Large intestine (tissue), 3 donors: ENCODE data around the gene SLC22A16. TPM values are rescaled to one million over a fixed set of nuclear protein-coding genes. Genes with fewer than 3 reads are reported as not detected.

Source experiments
- DNase-seq, 2 donors: peaks; one replicate each; pipeline versions ENCODE4 v3.0.0 to v3.0.0-alpha.2; 2013
- H3K27ac ChIP-seq: one replicate; pipeline ENCODE4 v1.5.1; 2013; ENCODE audit warnings: low read length
- H3K27me3 ChIP-seq: 2 replicates; pipeline ENCODE4 v1.6.1; 2013; ENCODE audit warnings: low read length; ENCODE audit not compliant: control insufficient read depth, insufficient read depth
- H3K36me3 ChIP-seq: 2 replicates; pipeline ENCODE4 v1.6.1; 2013; ENCODE audit warnings: low read length; ENCODE audit not compliant: control insufficient read depth, insufficient read depth
- H3K4me1 ChIP-seq: one replicate; pipeline ENCODE4 v1.6.1; 2013; ENCODE audit warnings: low read length; ENCODE audit not compliant: control insufficient read depth, insufficient read depth
- H3K4me3 ChIP-seq: one replicate; pipeline ENCODE4 v1.5.1; 2013; ENCODE audit warnings: low read length
- H3K9me3 ChIP-seq: one replicate; pipeline ENCODE4 v1.6.1; 2013; ENCODE audit warnings: mild to moderate bottlenecking, low read depth, low read length, moderate library complexity; ENCODE audit not compliant: control insufficient read depth
- WGBS: methylation state at CpG from one replicate; pipeline ENCODE4 v1.1.5; 2013; ENCODE audit warnings: low lambda C conversion rate; ENCODE audit not compliant: insufficient coverage; 5-methylcytosine and 5-hydroxymethylcytosine counted together
- polyA plus RNA-seq: library from polyadenylated mRNA; unstranded; fragments of 120-200 nt; gene quantifications from one replicate; pipeline ENCODE4 v1.2.1, GENCODE V29; 2013

Gene SLC22A16
- polyA plus RNA-seq, 1 donor = 0.25 TPM

DNA sequence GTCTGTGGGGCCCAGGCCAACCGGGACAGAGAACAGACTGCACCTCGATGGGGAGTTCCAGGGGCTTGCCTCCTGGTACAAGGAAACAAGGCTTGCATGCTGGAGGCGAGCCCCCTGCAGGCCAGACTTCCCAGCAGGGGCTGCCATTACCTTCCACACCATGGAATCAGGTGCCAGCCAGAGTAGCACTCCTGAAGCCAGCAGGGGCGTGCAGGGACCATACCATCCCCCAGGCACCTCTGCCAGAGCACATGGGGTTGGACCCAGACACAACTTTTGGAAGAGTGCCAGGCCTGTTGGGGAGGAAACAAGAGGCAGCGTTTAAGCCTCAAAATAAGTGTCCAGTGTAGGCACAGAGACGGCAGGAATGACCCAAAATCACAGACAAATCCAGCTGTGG is 67.5 kb downstream of the SLC22A16 start:
- Histone ChIP-seq H3K4me3 (no peak overlapping the region), H3K27ac (no peak overlapping the region), H3K36me3 (no peaks in the 10 kb centered on the region), H3K4me1 (peaks cover 12% of the 10 kb centered on the region), H3K27me3 (no peaks in the 10 kb centered on the region), H3K9me3 (no peaks in the 10 kb centered on the region)
- no CpG with 5 or more reads among the region's 6 CpGs for WGBS
- no peak for DNase-seq

DNA sequence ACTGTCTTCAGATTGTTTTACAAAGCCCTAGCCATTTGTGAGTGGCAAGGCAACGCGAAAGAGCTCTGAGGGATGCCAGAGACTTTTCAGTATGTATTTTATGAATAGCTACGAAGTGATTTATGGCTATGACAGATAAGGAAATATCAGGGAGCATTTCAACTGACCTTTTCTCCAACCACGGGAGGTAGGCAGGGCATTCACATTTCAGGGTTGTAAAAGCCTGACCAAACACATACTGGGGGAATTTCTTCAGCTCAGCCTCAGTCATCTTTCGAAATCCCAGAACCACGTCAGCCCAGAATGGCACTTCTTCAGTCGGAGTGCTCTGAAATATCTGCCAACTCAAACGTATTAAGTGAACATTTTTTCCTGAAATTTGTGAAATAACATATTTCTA is 71.8 kb downstream of the SLC22A16 start:
- no CpG with 5 or more reads among the region's 8 CpGs for WGBS
- peak overlapping the region; percentile 82 for H3K27ac ChIP-seq
- H3K27me3 ChIP-seq = no peaks in the 10 kb centered on the region
- peaks cover 21% of the 10 kb centered on the region for H3K4me1 ChIP-seq
- H3K36me3 ChIP-seq = no peaks in the 10 kb centered on the region
- H3K9me3 ChIP-seq = peaks cover 3% of the 10 kb centered on the region
- no peak overlapping the region for H3K4me3 ChIP-seq
- DNase-seq = peak; percentile 79 to 90

DNA sequence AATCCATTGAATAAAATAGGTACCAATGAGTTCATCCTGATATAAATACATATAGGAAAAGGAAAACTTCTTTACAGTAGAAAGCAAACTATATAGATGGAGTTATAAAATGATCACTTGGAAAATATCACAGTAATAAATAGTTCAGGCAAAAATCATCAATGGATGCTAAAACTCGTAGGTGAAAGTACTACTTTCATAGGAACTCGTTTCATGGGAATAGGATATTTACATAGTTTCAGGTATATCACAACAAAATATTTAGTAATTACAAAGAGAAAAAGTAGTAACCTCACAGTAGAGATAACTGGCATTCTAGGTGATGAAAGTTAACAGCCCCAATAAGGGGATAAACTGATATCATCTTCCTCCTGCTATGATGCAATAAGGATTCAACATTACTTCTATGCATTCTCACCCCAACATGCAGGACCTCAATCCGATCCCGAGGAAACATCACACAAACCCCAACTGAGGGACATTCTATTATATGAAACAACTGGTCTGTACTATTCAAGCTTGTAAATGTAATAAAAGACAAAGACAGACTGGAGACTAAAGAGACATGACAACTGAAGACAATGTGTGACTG is 74.7 kb downstream of the SLC22A16 start:
- no peak for DNase-seq
- no peaks in the 10 kb centered on the region for H3K27me3 ChIP-seq
- 100% methylated on average over 1 of the region's 4 CpGs for WGBS

DNA sequence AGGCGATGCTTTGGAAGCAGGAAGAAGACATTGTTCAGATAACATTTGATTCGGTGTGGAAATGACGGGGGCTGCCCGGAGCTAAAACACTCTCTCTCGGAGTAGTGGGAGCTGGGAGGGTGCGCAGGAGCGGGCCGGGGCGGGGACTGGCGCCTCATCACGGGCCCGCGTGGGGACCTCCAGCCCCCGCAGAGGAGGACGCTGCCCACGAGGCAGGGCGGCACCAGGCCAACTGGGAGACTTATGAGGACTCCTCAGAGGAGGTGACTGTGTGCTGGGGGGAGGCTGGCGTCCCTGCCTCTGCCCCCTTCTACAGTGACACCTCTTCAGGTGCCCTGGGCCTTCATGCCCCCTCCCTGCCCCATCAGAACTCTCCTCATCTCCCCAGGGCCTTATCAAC is 76.2 kb downstream of the SLC22A16 start:
- H3K9me3 ChIP-seq = peaks cover 3% of the 10 kb centered on the region
- no peaks in the 10 kb centered on the region for H3K36me3 ChIP-seq
- peak overlapping the region; percentile 41 for H3K4me3 ChIP-seq
- no CpG with 5 or more reads among the region's 18 CpGs for WGBS
- peaks cover 28% of the 10 kb centered on the region for H3K4me1 ChIP-seq
- no peaks in the 10 kb centered on the region for H3K27me3 ChIP-seq
- H3K27ac ChIP-seq = no peak overlapping the region
- no peak for DNase-seq

More for the DNA sequence above, 74.7 kb downstream of the SLC22A16 start:
- Histone ChIP-seq H3K36me3 (no peaks in the 10 kb centered on the region), H3K27ac (no peak overlapping the region), H3K9me3 (peaks cover 3% of the 10 kb centered on the region), H3K4me3 (no peak overlapping the region), H3K4me1 (peaks cover 28% of the 10 kb centered on the region)

DNA sequence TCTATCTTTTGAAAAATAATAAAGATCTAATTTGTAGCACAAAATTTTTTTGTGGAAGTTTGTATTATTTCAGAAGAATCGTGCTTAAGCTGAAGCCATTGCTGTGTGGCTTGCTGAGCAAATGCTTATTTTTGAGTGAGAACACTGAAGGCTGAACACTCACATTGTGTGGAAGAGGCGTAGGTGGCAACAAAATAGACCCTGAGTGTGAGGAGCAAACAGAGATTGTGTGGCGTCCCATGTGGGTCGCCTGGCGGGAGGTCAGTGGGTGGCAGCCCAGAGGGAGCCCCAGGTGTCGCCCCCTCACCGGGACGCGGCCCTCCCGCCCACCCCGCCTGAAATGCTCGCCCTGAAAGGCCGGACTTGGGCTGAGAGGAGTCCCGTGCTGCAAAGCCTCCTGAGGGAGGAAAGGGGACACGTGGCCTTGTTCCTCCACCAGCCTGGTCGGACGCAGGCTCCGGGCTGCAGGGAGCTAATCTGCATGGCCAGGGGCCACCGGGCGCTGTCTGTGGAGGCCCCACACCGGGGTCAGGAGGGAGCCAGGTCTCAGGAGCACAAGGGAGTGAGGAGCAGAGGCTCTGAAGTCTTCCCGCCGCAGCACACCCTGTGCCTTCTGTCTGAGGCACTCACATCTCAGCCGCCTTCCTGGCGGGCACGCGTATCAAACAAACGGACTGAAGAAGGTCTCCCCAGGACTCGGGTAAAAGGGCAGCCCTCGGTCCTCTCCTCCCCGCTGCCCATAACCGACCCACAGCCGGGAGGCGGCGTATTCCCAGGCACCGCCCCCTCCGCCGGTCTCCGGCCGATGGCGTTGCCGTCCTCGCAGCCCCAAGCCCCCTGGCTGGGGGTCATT is 77.0 kb downstream of the SLC22A16 start:
- 100% methylated on average over 1 of the region's 43 CpGs for WGBS
- Histone ChIP-seq H3K4me3 (peak overlapping the region; percentile 41), H3K4me1 (peaks cover 22% of the 10 kb centered on the region), H3K27me3 (no peaks in the 10 kb centered on the region), H3K27ac (peak overlapping the region; percentile 19), H3K36me3 (no peaks in the 10 kb centered on the region), H3K9me3 (peaks cover 3% of the 10 kb centered on the region)
- peak in 1 of 2 donors; percentile 54 for DNase-seq

DNA sequence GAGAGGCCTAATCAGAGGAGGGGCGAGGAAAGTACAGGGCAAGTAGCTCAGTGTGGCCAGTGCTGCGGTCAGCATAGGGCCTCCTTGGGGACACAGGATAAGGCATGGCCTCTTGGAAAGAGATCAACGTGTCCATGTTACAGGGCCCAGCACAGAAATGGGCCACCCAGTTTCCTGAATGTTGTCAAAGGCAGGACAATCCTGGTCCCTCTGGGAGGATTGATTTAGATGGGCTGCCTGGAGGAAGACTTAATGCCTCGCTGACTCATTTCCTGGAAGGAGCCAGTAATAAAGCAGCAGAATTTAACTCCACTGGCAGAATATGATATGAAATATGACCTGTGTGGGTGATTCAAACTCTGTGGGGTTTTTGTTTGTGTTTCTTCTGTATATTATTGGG is 77.6 kb downstream of the SLC22A16 start:
- DNase-seq = no peak
- no peaks in the 10 kb centered on the region for H3K36me3 ChIP-seq
- H3K4me3 ChIP-seq = no peak overlapping the region
- H3K4me1 ChIP-seq = peaks cover 15% of the 10 kb centered on the region
- WGBS = no CpG with 5 or more reads among the region's 4 CpGs
- peaks cover 3% of the 10 kb centered on the region for H3K9me3 ChIP-seq
- H3K27me3 ChIP-seq = no peaks in the 10 kb centered on the region
- H3K27ac ChIP-seq = no peak overlapping the region

DNA sequence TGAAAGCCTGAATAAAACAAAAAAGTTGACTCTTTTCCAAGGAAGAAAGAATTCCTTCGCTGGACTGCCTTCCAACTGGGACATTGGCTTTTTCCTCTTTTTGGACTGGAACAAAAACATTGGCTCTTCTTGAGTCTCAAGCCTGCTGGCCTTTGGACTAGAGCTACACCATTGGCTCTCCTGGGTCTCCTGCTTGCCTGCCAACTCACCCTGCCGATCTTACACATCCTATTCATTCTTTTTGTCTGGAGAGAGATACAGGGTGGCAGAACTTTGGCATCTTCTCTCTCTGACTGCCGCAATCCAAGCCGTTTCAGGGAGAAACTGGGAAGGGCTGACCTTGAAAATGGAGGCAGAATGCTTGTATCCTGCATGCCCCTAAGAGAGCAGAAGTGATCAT is 81.2 kb downstream of the SLC22A16 start:
- Histone ChIP-seq H3K36me3 (no peaks in the 10 kb centered on the region), H3K27ac (no peak overlapping the region), H3K27me3 (no peaks in the 10 kb centered on the region), H3K4me3 (no peak overlapping the region), H3K4me1 (peaks cover 12% of the 10 kb centered on the region), H3K9me3 (peaks cover 3% of the 10 kb centered on the region)
- WGBS = no CpG with 5 or more reads among the region's 4 CpGs
- no peak for DNase-seq

DNA sequence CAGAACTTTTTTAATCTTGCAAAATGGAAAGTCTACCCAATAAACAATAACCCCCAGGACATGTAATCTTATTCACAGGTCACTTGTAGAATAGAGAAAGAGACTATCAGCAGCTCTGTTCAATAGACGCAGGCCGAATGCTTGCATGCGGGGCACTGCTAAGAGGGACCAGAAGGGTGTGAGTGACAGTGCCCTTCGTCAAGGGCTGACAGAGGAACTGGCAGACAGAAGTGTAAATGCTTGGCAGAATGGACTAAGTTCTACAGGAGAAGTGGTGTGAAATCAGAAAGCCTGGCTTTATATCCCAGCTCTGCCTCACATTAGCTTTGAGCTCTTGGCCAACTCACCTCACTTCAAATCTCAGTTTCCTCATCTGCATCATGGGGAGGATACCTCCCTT is 82.0 kb downstream of the SLC22A16 start:
- Histone ChIP-seq H3K9me3 (no peaks in the 10 kb centered on the region), H3K4me3 (no peak overlapping the region), H3K27me3 (no peaks in the 10 kb centered on the region), H3K4me1 (peaks cover 7% of the 10 kb centered on the region), H3K27ac (no peak overlapping the region), H3K36me3 (no peaks in the 10 kb centered on the region)
- no peak for DNase-seq
- WGBS = no CpG with 5 or more reads among the region's 4 CpGs

DNA sequence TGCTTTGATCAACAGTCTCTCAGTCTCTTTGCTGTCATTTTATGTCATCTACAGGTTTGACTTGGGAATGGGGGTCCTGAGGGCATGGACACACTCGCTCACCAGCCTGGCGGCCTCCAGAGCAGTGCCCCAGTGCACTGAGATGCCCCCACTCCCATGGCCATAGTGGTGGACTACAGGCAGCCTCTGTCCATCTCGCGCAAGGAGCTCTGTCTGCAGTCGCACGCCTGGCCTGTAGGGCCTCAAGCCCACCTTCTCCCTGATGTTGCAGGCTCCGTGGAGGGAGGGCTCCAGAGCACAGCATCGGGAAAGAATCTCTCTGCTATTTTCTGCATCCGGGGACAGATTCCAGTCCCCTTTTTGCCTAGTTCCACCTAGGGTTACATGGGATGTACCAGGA is 83.7 kb downstream of the SLC22A16 start:
- H3K9me3 ChIP-seq = no peaks in the 10 kb centered on the region
- H3K36me3 ChIP-seq = no peaks in the 10 kb centered on the region
- H3K27me3 ChIP-seq = no peaks in the 10 kb centered on the region
- peaks cover 3% of the 10 kb centered on the region for H3K4me1 ChIP-seq
- WGBS = no CpG with 5 or more reads among the region's 9 CpGs
- DNase-seq = no peak
- no peak overlapping the region for H3K4me3 ChIP-seq
- H3K27ac ChIP-seq = no peak overlapping the region

DNA sequence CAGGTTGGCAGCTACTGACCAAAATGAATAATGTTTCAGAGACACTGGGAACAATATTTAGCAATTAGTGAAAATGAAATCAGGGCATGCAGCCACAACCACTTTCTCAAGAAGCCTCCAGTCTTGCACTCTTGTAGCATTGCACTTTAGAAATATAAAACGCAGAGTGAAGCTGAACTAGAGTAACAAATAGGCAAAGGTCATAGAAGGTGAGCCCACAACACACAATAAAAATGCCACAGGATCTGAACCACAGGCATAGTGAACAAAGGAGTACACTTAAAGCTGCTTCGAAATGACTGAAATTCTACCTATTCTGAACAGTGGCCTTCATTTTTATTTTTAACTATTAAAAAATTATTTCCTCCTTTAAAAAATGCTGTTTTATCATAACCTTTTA is 86.0 kb downstream of the SLC22A16 start:
- Histone ChIP-seq H3K36me3 (no peaks in the 10 kb centered on the region), H3K27ac (no peak overlapping the region), H3K4me1 (no peaks in the 10 kb centered on the region), H3K4me3 (no peak overlapping the region), H3K9me3 (no peaks in the 10 kb centered on the region), H3K27me3 (no peaks in the 10 kb centered on the region)
- WGBS = 17% methylated on average over 2 of the region's 2 CpGs
- no peak for DNase-seq
